AG04450 (cell line): ENCODE data around the gene SMIM29. TPM values are rescaled to one million over a fixed set of nuclear protein-coding genes. Genes with fewer than 3 reads are reported as not detected.

ENCODE experiments used
- CTCF ChIA-PET: fragments of 300-600, 350-600 bp; formaldehyde crosslinking; extraction: SDS; loops from one replicate; lab custom pipeline; 2022; ENCODE audit warnings: antibody characterized with exemption, inconsistent platforms; lab: Charles Lee
- POLR2A ChIA-PET: fragments of 350-600 bp; formaldehyde crosslinking; extraction: SDS; loops from one replicate; lab custom pipeline; 2021; ENCODE audit warnings: antibody characterized with exemption, inconsistent platforms; lab: Yijun Ruan, JAX
- DNase-seq: peaks from one replicate; pipeline ENCODE4 v3.0.0-alpha.2; 2011; ENCODE audit warnings: low read depth, low spot score
- H3K27ac ChIP-seq: one replicate; pipeline ENCODE4 v1.5.1; 2012; ENCODE audit warnings: low read depth, low read length, control low read depth
- H3K27me3 ChIP-seq: one replicate; pipeline ENCODE4 v1.6.0; 2012; ENCODE audit warnings: low read length; ENCODE audit not compliant: control insufficient read depth, insufficient read depth
- H3K4me3 ChIP-seq: 2 replicates; pipeline ENCODE4 v1.5.1; 2011; ENCODE audit warnings: mild to moderate bottlenecking, low read depth, low read length, control low read depth
- H3K9me3 ChIP-seq: 2 replicates; pipeline ENCODE4 v1.5.1; 2012; ENCODE audit warnings: low read length; ENCODE audit not compliant: control insufficient read depth, insufficient read depth
- polyA plus RNA-seq: library from polyadenylated mRNA; depleted of rRNA; stranded (reverse); fragments of >200 nt; gene quantifications from 2 replicates; pipeline ENCODE4 v1.2.3, GENCODE V29; 2011
- TF ChIP-seq, protein P1 (sequence below): IDR thresholded peaks from 2 replicates; pipeline ENCODE4 v1.5.1; 2011; ENCODE audit warnings: low read depth, low read length, control low read depth, inconsistent platforms

SMIM29 gene
- polyA plus RNA-seq, 1 experiment, result 11.3 TPM

DNA sequence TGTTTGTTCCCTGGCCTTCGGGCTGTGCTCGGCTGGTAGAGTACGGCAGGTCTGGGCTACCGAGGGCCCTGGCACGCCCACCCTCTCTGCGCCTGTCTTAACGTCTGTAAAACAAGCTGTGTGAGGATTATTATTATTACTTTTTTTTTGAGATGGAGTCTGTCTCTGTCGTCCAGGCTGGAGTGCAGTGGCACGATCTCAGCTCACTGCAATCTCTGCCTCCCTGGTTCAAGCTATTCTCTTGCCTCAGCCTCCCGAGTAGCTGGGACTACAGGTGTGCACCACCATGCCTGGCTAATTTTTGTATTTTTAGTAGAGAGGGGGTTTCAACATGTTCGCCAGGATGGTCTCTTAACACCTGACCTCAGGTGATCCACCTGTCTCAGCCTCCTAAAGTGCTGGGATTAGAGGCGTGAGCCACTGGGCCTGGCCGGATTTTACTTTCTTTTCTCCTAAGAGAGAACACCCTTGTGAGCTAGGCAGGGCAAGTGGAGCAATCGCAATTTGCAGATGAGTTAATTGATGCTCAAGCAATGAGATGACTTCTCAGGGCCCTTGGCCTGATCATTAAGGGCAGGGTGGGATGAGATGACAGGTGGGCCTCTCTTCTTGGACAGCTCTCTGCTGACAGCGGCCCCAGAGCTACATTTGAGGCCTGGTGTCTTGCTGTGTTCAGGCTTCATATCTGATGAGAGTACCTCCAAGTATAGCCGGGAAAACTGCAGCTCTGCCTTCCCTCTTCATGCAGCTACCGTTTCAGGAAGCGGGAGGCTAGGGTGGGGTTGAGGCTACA is 859 bp upstream of the SMIM29 start:
- Histone ChIP-seq H3K9me3 (no peaks in the 10 kb centered on the region; the same call in 1 of the 2 replicates), H3K4me3 (peak overlapping the region; percentile 78), H3K27me3 (no peaks in the 10 kb centered on the region), H3K27ac (no peak overlapping the region)
- no peak for DNase-seq
- POLR2A ChIA-PET, result interaction anchor here (0.7 to 1.8 kb wide), 11 partner anchors 13 to 360 kb away, joined by 3 to 12 read pairs (median 3); partner anchors contain the start of genes HMGA1 and RPS10
- TF ChIP-seq, protein P1, sequence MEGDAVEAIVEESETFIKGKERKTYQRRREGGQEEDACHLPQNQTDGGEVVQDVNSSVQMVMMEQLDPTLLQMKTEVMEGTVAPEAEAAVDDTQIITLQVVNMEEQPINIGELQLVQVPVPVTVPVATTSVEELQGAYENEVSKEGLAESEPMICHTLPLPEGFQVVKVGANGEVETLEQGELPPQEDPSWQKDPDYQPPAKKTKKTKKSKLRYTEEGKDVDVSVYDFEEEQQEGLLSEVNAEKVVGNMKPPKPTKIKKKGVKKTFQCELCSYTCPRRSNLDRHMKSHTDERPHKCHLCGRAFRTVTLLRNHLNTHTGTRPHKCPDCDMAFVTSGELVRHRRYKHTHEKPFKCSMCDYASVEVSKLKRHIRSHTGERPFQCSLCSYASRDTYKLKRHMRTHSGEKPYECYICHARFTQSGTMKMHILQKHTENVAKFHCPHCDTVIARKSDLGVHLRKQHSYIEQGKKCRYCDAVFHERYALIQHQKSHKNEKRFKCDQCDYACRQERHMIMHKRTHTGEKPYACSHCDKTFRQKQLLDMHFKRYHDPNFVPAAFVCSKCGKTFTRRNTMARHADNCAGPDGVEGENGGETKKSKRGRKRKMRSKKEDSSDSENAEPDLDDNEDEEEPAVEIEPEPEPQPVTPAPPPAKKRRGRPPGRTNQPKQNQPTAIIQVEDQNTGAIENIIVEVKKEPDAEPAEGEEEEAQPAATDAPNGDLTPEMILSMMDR, result no peak
- CTCF ChIA-PET, result interaction anchor here (0.6 to 3.6 kb wide), 48 partner anchors 9 to 400 kb away, joined by 3 to 39 read pairs (median 4); partner anchors contain the start of gene RPS10

GRCh38 chr6:34248198-34248726 is 544 bp downstream of the SMIM29 start:
- Histone ChIP-seq H3K27ac (peak overlapping the region; percentile 47), H3K4me3 (peak overlapping the region; percentile 91), H3K27me3 (no peaks in the 10 kb centered on the region), H3K9me3 (no peaks in the 10 kb centered on the region; the same call in 1 of the 2 replicates)
- TF ChIP-seq, protein P1, result no peak
- POLR2A ChIA-PET, result interaction anchor here (1.1 to 1.8 kb wide), 3 partner anchors 12 to 58 kb away, joined by 3 to 7 read pairs (median 3); partner anchors contain the start of gene HMGA1
- CTCF ChIA-PET, result interaction anchor here (1.2 to 3.6 kb wide), 4 partner anchors 25 to 361 kb away, joined by 8 to 39 read pairs (median 10); no protein-coding TSS in a partner anchor
- no peak for DNase-seq

- H3K9me3 ChIP-seq, result no peaks in the 10 kb centered on the region; the same call in 1 of the 2 replicates
- CTCF ChIA-PET, result interaction anchor here (3.6 kb wide), 1 partner anchor 361 kb away, joined by 39 read pairs; no protein-coding TSS in a partner anchor
- no peak for DNase-seq
- TF ChIP-seq, protein P1, result no peak
- H3K27me3 ChIP-seq, result no peaks in the 10 kb centered on the region
- peak overlapping the region; percentile 91 for H3K4me3 ChIP-seq
- POLR2A ChIA-PET, result interaction anchor here (1.1 to 1.8 kb wide), 2 partner anchors 11 to 24 kb away, joined by 3 to 7 read pairs; partner anchors contain the start of gene HMGA1
- peak overlapping the region; percentile 47 for H3K27ac ChIP-seq
Observed at GRCh38 chr6:34247481-34248197, 1.2 kb downstream of the SMIM29 start.

DNA sequence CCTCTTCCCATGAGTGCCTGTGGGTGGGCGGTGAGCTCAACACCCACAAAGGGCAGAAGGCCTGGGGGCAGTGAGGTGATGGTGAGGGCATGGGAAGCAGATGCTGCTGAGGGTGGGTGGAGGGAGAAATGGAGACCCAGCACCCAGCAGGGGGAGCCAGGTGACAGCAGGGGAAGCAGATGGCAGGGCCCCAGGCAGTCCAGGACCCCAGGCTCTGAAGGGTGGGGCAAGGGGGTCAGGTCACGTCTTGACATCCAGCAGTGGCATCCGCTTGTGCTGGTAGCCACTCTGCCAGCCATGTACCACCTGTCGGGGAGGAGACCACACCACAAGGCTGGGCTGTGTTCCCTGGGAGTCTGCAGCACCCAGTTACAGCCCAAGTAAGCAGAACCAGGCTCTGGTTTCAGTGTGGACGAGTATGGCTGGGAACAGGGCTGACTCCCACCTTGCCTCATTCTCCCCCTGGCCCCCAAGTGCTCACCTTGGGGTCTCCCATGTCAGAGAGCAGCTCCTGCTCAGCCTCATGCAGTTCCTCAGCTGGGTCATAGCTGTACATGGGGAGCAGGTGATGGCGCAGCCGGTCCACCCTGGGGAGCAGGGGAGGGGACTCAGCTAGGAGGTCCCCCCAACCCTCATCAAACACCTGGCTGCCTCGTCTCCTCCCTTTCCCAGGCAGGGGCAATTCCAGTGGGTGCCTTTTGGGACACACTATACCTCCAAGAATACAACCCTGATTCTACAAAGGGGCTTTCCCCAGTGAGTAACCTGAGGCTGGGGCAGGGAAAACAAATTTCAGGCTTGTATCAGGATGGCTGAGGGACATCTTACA is 2.0 kb downstream of the SMIM29 start:
- Histone ChIP-seq H3K9me3 (no peaks in the 10 kb centered on the region; the same call in 1 of the 2 replicates), H3K27ac (peak overlapping the region; percentile 57), H3K27me3 (no peaks in the 10 kb centered on the region), H3K4me3 (no peak overlapping the region)
- ChIA-PET CTCF (interaction anchor here (3.6 kb wide), 1 partner anchor 362 kb away, joined by 39 read pairs; no protein-coding TSS in a partner anchor), POLR2A (interaction anchor here (0.8 kb wide), 1 partner anchor 10 kb away, joined by 4 read pairs; the partner anchor contains the start of gene HMGA1)
- no peak for DNase-seq
- TF ChIP-seq, protein P1, result peak; percentile 63
